ENCODE results near the gene BIRC6.
"Not testable (repeated sequence)": the region's sequence is repeated elsewhere in the genome, so short reads cannot be mapped to it uniquely, and the experiment has no call there.

The BIRC6 gene

GRCh38 chr2:32453242-32454062, 96.6 kb downstream of the BIRC6 start:
- DNase-seq = no peak

- no peak for DNase-seq
These were observed 99.0 kb downstream of the BIRC6 start for GRCh38 chr2:32455816-32456215.

GRCh38 chr2:32456808-32457207, 100.0 kb downstream of the BIRC6 start:
- no peak for DNase-seq

GRCh38 chr2:32457814-32458213, 101.0 kb downstream of the BIRC6 start:
- no peak for DNase-seq

GRCh38 chr2:32460861-32461260, 104.0 kb downstream of the BIRC6 start:
- DNase-seq = not testable (repeated sequence)

- no peak for DNase-seq
These were observed 106.3 kb downstream of the BIRC6 start for GRCh38 chr2:32463110-32463509.

GRCh38 chr2:32464431-32464830, 107.6 kb downstream of the BIRC6 start:
- DNase-seq = no peak

GRCh38 chr2:32472605-32473004, 115.8 kb downstream of the BIRC6 start:
- DNase-seq = no peak

GRCh38 chr2:32474381-32474780, 117.6 kb downstream of the BIRC6 start:
- DNase-seq = no peak

GRCh38 chr2:32478889-32479620, 122.2 kb downstream of the BIRC6 start:
- DNase-seq = no peak

GRCh38 chr2:32479993-32480392, 123.2 kb downstream of the BIRC6 start:
- no peak for DNase-seq

GRCh38 chr2:32482471-32482870, 125.6 kb downstream of the BIRC6 start:
- no peak for DNase-seq

GRCh38 chr2:32484937-32485336, 128.1 kb downstream of the BIRC6 start:
- DNase-seq = peak; percentile 21 to 51

GRCh38 chr2:32485399-32485798, 128.6 kb downstream of the BIRC6 start:
- DNase-seq = no peak

- no peak for DNase-seq
These were observed 132.2 kb downstream of the BIRC6 start for GRCh38 chr2:32489061-32489460.

GRCh38 chr2:32491346-32491745, 134.5 kb downstream of the BIRC6 start:
- DNase-seq = no peak

- no peak for DNase-seq
These were observed 138.3 kb downstream of the BIRC6 start for GRCh38 chr2:32495139-32495538.

GRCh38 chr2:32496662-32497061, 139.8 kb downstream of the BIRC6 start:
- DNase-seq = peak in 1 of 2 donors; percentile 20

- DNase-seq = no peak
These were observed 141.5 kb downstream of the BIRC6 start for GRCh38 chr2:32498306-32498705.

- DNase-seq = no peak
These were observed 146.1 kb downstream of the BIRC6 start for GRCh38 chr2:32502941-32503340.

GRCh38 chr2:32504877-32505478, 148.2 kb downstream of the BIRC6 start:
- no peak for DNase-seq

GRCh38 chr2:32506446-32506845, 149.6 kb downstream of the BIRC6 start:
- no peak for DNase-seq

GRCh38 chr2:32514946-32515345, 158.1 kb downstream of the BIRC6 start:
- DNase-seq = no peak

- DNase-seq = no peak
These were observed 159.7 kb downstream of the BIRC6 start for GRCh38 chr2:32516567-32516966.

Measured in CD4-positive, alpha-beta T cell treated with Interferon alpha-2 for 1 hour (primary cell).